ENCODE data around the gene THADA.
"Not testable (repeated sequence)": the region's sequence is repeated elsewhere in the genome, so short reads cannot be mapped to it uniquely, and the experiment has no call there.

Gene THADA

DNA sequence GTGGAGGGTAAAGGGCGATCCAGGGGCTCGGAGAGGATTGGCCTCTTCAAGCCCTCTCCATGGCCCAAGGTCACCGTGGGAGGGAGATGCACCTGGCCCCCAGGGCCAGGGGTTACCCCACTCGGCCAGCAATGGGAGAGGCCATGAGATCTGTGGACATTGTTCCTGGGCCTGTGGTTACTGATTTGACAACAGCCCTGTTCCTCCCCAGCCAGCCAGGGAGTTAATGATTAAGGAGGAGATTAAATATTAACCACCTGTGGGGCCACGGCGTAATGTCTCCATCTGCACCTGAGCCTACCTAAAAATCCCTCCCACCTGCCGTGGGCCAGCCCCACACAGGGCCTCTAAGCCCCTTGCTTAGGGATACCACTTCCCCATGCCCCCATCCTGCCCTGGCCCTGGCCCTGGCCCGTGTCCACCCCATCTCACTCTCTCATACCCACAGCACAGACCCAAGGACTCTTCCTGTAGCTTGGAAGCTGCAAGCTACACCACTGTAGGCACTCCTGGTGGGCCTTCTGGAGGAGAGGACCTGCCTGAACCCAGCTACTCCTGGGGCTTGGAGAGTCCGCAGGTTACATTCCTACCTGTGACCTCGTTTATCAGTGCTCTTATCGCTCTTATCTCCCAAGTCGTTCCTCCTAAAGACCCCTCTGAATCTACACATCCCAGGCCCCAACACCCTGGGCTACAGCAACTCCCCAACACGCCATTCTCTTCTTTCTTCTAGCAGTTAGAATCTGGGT is 401.5 kb downstream of the THADA start:
- no peak for DNase-seq

GRCh38 chr2:43193652-43194120 is 402.2 kb downstream of the THADA start:
- no peak for DNase-seq

GRCh38 chr2:43192744-43193651 is 402.8 kb downstream of the THADA start:
- DNase-seq, result no peak

GRCh38 chr2:43191947-43192516 is 403.8 kb downstream of the THADA start:
- no peak for DNase-seq

GRCh38 chr2:43190311-43191052 is 405.4 kb downstream of the THADA start:
- DNase-seq, result no peak

DNA sequence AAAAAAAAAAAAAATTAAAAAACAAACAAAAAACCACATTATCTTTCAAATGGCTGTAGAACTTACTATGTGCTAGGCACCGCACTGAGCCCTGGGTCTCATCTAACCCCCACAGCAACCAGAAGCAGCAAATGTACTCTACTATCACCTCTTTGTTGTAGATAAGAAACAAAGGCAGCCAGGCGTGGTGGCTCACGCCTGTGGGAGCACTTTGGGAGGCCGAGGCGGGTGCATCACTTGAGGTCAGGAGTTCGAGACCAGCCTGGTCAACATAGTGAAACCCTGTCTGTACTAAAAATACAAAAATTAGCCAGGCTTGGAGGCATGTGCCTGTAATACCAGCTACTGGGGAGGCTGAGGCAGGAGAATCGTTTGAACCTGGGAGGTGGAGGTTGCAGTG is 406.0 kb downstream of the THADA start:
- not testable (repeated sequence) for DNase-seq

- no peak for DNase-seq
Observed at GRCh38 chr2:43188561-43189386, 407.1 kb downstream of the THADA start.

- DNase-seq, result no peak
Observed at GRCh38 chr2:43186679-43187374, 409.0 kb downstream of the THADA start.

- no peak for DNase-seq
Observed at GRCh38 chr2:43186321-43186678, 409.5 kb downstream of the THADA start.

- DNase-seq, result no peak
Observed at GRCh38 chr2:43185146-43185545, 410.7 kb downstream of the THADA start.

GRCh38 chr2:43184339-43184895 is 411.4 kb downstream of the THADA start:
- DNase-seq, result no peak

DNA sequence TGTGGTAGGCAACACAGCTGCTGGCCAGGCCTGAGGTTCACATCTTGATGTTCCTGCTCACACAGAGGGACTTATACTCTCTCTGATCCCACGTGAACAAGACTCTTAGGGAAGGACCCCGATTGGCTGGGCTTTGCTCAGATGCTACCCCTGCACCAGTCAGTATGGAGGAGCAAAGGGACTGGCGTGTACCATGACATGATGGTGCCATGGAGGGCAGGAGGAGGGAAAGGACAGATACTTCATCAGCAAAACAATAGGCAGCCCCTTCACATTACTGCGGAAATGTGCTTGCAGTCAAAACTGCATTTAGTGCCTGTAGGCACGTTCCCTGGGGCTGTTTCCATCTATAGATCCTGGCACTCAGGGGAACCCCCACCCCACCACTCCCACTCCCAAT is 412.1 kb downstream of the THADA start:
- no peak for DNase-seq

DNA sequence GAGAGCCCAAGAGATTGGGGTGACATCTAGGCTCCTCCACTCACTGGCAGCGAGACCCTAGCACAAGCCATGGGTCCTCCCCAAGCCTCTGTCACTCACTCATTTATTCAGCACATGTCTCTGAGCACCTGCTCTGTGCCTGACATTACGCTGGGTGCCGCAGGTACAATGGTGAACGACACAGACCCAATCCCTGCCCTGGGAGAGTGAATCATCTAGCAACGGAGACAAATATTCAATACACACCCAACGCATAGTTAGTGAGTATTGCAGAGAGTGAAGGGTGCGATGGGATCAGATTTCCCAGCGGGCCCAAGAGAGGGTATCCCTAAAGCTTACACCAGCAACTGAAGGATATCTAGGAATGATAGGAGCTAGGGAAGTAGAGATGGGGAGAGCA is 414.9 kb downstream of the THADA start:
- no peak for DNase-seq
